Testis (tissue), 3 donors: ENCODE results near the gene STAG1. TPM values are rescaled to one million over a fixed set of nuclear protein-coding genes. Genes with fewer than 3 reads are reported as not detected.

Experiments
- DNase-seq: peaks from one replicate; pipeline ENCODE4 v3.0.0-alpha.2; 2019
- H3K27ac ChIP-seq, 2 donors: fragments of 200-600 bp; sonication (generic); one replicate each; pipeline ENCODE4 v1.5.1; 2019
- H3K27me3 ChIP-seq: fragments of 200-600 bp; sonication (generic); one replicate; pipeline ENCODE4 v1.5.1; 2019
- H3K36me3 ChIP-seq: fragments of 200-600 bp; sonication (generic); one replicate; pipeline ENCODE4 v1.5.1; 2017; ENCODE audit warnings: low read depth; ENCODE audit errors: missing control alignments
- H3K4me1 ChIP-seq: fragments of 200-600 bp; sonication (generic); one replicate; pipeline ENCODE4 v1.5.1; 2019
- H3K4me3 ChIP-seq, 2 donors: fragments of 200-600 bp; sonication (generic); one replicate each; pipeline ENCODE4 v1.5.1; 2017 to 2019
- H3K9me3 ChIP-seq: fragments of 200-600 bp; sonication (generic); one replicate; pipeline ENCODE4 v1.5.1; 2017
- POLR2A ChIP-seq: fragments of 450-650 bp; IDR thresholded peaks from one replicate; pipeline ENCODE4 v1.6.1; 2017; ENCODE audit warnings: antibody characterized with exemption, mild to moderate bottlenecking, moderate library complexity
- WGBS, 2 donors: methylation state at CpG; one replicate each; pipeline ENCODE4 v1.1.5; 2018; 5-methylcytosine and 5-hydroxymethylcytosine counted together
- intact Hi-C: fragments of 100-400 bp; cut with DNase I; formaldehyde crosslinking; loops from one replicate; pipeline ENCODE4 v1.15.1; 2023; ENCODE audit warnings: low total_unique reads
- polyA plus RNA-seq: library from polyadenylated mRNA; stranded (reverse); fragments of 350-450 nt; fragmentation: Illumina TruSeq; extraction: RNeasy Lipid Tissue Mini Kit (QIAGEN cat#74804); gene quantifications from one replicate; pipeline ENCODE4 v1.2.3, GENCODE V29; 2014; ENCODE audit warnings: low read depth, low replicate concordance; ENCODE audit not compliant: insufficient read depth
- total RNA-seq, 2 donors: library from RNA; depleted of rRNA; stranded (reverse); fragments of >200 nt; gene quantifications; one replicate each; pipeline ENCODE4 v1.2.3, GENCODE V29; 2016
- TF ChIP-seq, protein P1 (sequence below), 3 experiments: fragments of 450-650 bp in 2 of 3; fragments of 200-600 bp in 1 of 3; sonication (generic) in 1 of 3; IDR thresholded peaks; one replicate each; pipeline ENCODE4 v1.5.1; 2016 to 2019; ENCODE audit warnings: antibody characterized with exemption in 3 of 3, mild to moderate bottlenecking in 2 of 3, moderate library complexity in 1 of 3

Gene STAG1
- total and polyA plus RNA-seq, 3 donors from 2014 or later, result 14.3 to 45.3 (median 40.2) TPM

DNA sequence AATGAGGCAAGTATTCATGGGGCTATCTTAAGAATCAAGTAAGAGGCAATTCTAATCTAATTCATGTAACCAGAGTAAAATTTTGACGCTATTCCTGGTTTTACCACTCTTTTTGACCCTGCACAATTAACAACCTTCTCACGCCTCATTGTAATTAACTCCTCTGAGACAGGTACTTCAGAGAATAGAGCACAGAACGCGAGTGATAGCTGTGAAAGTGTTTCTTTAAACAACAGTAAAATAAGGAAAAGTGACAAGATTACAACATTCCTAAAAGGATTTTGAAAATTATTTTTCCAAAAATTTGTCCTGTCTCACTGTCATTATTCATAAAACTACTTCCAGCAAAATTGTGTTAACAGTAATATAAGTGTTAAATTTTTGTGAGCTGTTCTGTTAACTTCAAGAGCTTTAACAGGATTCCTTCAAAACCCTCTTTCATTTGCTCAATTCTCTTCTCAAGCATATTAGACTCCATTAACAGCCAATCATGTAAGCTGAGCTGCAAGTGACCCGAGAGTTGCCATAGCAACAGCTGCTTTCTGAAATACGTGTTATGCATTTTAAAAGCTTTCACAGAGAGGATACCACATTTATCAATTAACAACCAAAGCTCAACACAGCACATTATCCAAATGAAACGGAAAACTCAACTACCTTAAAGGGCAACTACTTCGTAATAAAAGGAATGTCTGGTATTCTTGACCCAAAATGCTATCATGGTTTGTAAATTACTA, 93.1 kb downstream of the STAG1 start:
- WGBS, 2 donors, result 58 to 59% methylated on average over 8 of the region's 8 CpGs
- intact Hi-C loops, result no loop called here
- Histone ChIP-seq H3K27ac (no peak overlapping the region), H3K9me3 (no peaks in the 10 kb centered on the region), H3K27me3 (no peaks in the 10 kb centered on the region), H3K36me3 (no peaks in the 10 kb centered on the region), H3K4me1 (no peaks in the 10 kb centered on the region), H3K4me3 (no peak overlapping the region)
- TF ChIP-seq, protein P1, sequence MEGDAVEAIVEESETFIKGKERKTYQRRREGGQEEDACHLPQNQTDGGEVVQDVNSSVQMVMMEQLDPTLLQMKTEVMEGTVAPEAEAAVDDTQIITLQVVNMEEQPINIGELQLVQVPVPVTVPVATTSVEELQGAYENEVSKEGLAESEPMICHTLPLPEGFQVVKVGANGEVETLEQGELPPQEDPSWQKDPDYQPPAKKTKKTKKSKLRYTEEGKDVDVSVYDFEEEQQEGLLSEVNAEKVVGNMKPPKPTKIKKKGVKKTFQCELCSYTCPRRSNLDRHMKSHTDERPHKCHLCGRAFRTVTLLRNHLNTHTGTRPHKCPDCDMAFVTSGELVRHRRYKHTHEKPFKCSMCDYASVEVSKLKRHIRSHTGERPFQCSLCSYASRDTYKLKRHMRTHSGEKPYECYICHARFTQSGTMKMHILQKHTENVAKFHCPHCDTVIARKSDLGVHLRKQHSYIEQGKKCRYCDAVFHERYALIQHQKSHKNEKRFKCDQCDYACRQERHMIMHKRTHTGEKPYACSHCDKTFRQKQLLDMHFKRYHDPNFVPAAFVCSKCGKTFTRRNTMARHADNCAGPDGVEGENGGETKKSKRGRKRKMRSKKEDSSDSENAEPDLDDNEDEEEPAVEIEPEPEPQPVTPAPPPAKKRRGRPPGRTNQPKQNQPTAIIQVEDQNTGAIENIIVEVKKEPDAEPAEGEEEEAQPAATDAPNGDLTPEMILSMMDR (IDR thresholded peaks at IDR 0.05), result no peak
- no peak for TF ChIP-seq POLR2A
- no peak for DNase-seq

- Histone ChIP-seq H3K9me3 (no peaks in the 10 kb centered on the region), H3K27ac (no peak overlapping the region), H3K36me3 (no peaks in the 10 kb centered on the region), H3K4me3 (no peak overlapping the region), H3K27me3 (no peaks in the 10 kb centered on the region), H3K4me1 (no peaks in the 10 kb centered on the region)
- TF ChIP-seq, protein P1 (IDR thresholded peaks at IDR 0.05), result no peak
- TF ChIP-seq POLR2A, result no peak
- 89 to 92% methylated on average over 3 of the region's 3 CpGs for WGBS, 2 donors
- intact Hi-C loops, result no loop called here
- no peak for DNase-seq
Measured at GRCh38 chr3:136657526-136657925, 94.7 kb downstream of the STAG1 start.

GRCh38 chr3:136653628-136654027, 98.5 kb downstream of the STAG1 start:
- intact Hi-C loops, result no loop called here
- Histone ChIP-seq H3K4me1 (no peaks in the 10 kb centered on the region), H3K36me3 (no peaks in the 10 kb centered on the region), H3K9me3 (no peaks in the 10 kb centered on the region), H3K27me3 (no peaks in the 10 kb centered on the region), H3K4me3 (no peak overlapping the region), H3K27ac (no peak overlapping the region)
- DNase-seq, result no peak
- TF ChIP-seq POLR2A, result no peak
- TF ChIP-seq, protein P1 (IDR thresholded peaks at IDR 0.05), result no peak

- H3K4me3 ChIP-seq, result no peak overlapping the region
- H3K4me1 ChIP-seq, result no peaks in the 10 kb centered on the region
- H3K9me3 ChIP-seq, result no peaks in the 10 kb centered on the region
- WGBS, 2 donors, result 61 to 83% methylated on average over 2 of the region's 2 CpGs
- no peak for DNase-seq
- TF ChIP-seq POLR2A, result no peak
- H3K27me3 ChIP-seq, result no peaks in the 10 kb centered on the region
- intact Hi-C loops, result no loop called here
- H3K27ac ChIP-seq, result no peak overlapping the region
- no peaks in the 10 kb centered on the region for H3K36me3 ChIP-seq
Measured at GRCh38 chr3:136651581-136651980, 100.6 kb downstream of the STAG1 start.

- H3K27ac ChIP-seq, result no peak overlapping the region
- H3K4me3 ChIP-seq, result no peak overlapping the region
- no peaks in the 10 kb centered on the region for H3K4me1 ChIP-seq
- no peaks in the 10 kb centered on the region for H3K27me3 ChIP-seq
- intact Hi-C loops, result no loop called here
- no peaks in the 10 kb centered on the region for H3K9me3 ChIP-seq
- no peaks in the 10 kb centered on the region for H3K36me3 ChIP-seq
- TF ChIP-seq, protein P1 (IDR thresholded peaks at IDR 0.05), result no peak
- no peak for TF ChIP-seq POLR2A
- 77 to 82% methylated on average over 2 of the region's 2 CpGs for WGBS, 2 donors
- DNase-seq, result no peak
Measured at GRCh38 chr3:136650461-136650860, 101.7 kb downstream of the STAG1 start.
